ENCODE results near the gene NPM1.
A peak's percentile ranks its signal among the peaks of the same experiment; 100 is the strongest.
"Not testable (repeated sequence)": the region's sequence is repeated elsewhere in the genome, so short reads cannot be mapped to it uniquely, and the experiment has no call there.

The NPM1 gene, protein sequence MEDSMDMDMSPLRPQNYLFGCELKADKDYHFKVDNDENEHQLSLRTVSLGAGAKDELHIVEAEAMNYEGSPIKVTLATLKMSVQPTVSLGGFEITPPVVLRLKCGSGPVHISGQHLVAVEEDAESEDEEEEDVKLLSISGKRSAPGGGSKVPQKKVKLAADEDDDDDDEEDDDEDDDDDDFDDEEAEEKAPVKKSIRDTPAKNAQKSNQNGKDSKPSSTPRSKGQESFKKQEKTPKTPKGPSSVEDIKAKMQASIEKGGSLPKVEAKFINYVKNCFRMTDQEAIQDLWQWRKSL

DNA sequence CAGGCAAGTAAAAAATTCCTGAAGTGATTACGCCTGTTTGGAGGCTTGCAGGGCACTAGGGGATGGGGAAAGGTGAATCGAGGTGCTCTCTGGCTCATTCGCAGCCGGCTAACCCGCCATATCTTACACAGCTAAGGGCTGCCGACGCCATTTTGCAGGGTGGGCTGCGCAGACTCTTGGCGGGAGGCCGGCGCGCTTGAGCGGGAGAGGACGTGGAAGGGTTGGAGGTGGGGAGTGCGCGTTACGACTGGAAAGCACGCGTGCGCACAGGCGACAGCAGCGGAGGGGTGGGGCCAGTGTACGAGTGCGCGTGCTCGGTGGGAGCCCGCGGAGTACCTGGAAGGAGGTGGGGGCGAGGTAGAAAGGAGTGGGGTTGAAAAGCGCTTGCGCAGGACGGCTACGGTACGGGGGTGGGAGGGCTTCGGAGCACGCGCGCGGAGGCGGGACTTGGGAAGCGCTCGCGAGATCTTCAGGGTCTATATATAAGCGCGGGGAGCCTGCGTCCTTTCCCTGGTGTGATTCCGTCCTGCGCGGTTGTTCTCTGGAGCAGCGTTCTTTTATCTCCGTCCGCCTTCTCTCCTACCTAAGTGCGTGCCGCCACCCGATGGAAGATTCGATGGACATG is at the start of gene NPM1:
Gene NPM1 (plus strand): TSS at position 505 of the 625 bp plus-strand sequence. CDS start 100 bp downstream, at position 605.
- peak; percentile 95 to 97 for DNase-seq

DNA sequence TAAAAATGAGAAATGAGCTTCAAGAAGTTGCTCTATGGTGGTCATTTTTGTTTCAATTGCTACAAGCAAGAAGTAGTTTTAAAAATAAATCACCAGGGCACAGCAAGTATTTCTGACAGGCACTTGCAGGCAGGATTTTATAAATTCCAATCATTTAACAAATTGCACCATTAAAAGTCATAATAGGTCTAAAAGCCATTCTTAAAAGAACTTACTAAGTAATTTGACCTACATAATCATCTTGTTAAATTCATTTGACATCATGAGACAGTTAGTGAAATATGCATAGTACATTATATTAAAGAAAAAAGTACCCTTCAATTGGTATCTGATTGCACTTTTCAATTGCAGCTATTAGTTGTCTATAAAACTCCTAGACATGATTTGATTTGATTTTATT is 47.6 kb upstream of the NPM1 start:
- no peak for DNase-seq

DNA sequence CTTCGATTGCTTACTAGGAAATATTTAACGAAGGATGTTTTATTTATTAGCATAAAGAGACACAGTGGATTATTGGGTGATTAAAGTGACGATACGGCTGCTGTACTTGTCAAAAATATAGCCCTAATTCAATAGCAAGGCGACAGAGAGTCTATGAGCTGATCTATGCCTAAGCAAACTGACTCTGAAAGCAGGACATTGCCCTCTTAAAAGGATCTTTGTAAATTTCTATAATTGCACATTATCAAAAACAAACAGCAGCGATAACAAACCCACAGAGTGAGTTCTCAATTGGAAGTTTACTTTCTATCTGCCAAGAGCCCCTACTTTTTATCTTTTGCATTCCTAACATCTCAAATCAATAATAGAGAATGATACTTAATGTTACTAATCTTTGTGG is 47.2 kb upstream of the NPM1 start:
- no peak for DNase-seq

DNA sequence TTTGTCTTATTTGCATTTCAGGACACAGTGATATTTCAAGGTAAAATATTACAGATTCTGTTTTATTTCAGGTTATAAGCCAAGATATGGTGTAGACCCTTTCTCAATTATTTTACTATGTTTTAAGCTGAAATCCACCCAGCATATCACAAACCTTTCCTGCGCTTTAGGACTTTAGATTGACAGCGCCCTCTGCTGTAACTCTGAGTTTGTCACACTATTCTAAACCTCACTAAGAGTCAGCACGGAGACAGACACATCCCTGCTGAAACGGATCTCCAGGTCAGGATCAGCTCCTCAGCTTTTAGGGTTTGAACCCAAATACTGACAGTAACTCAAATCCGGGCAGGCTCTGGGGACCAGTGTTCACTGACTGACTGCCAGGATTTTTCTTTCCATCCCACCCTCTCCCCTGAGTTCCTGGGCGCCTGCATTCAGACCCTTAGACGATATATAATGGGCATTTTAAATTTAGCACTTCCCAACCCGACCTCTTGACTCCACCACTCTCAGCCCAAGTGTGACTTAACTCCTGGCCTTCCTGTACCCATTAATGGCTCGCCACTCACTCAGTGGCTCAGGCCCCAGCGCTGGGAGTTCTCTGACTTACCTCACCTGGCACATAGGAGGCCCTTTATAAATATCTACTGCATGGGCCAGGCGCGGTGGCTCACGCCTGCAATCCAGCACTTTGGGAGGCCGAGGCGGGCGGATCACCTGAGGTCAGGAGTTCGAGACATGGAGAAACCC is 45.1 kb upstream of the NPM1 start:
- DNase-seq: peak; percentile 46 to 55

DNA sequence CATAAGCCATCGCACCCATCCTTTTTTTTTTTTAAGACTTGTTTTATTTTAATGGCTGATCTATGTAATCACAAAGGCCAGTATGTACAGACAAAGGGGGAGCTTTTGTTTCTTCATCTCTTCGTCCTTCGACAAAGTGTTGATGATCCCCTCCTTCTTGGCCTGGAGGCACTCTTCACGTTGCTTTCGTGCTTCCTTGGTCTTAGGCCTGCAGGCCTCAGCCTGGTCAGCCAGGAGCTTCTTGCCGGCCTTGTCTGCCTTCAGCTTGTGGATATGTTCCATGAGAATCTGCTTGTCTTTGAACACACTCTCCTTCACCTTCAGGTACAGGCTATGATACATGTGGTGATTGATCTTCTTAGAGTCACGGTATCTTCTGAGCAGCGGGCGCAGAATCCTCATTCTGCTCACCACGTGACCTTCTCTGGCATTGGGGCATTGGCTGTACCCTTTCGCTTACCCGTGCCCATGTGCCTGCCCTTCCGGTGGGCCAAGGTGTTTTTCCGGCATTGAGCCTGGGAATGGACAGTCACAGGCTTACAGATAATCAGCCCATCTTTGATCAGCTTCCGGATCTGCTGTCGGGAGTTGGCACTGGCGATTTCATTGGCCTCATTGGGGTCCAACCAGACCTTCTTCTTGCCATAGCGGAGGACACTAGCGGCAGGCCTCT is 42.6 kb upstream of the NPM1 start:
- no peak for DNase-seq

DNA sequence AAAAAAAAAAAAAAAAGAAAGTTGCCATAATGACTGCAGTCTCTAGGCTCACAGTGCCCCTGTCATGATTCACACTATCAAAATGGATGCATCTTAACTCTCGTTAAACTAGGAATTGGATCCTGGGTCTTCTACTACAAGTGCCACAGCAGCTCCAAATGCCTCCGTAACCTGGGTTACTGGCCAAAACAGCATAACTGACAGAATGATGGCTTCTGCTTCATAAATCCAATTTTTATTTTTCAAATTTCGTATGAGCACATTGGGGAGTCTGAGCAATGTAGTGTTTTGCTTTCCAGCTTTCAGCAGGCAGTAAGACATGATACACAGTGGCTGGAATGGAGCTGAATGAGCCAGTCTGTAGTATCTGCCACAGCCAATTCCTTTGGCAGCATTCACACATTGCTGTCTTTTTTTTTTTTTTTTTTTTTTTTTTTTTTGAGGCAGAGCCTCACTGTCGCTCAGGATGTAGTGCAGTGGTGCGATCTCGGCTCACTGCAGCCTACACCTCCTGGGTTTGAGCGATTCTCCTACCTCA is 36.0 kb upstream of the NPM1 start:
- DNase-seq: no peak

DNA sequence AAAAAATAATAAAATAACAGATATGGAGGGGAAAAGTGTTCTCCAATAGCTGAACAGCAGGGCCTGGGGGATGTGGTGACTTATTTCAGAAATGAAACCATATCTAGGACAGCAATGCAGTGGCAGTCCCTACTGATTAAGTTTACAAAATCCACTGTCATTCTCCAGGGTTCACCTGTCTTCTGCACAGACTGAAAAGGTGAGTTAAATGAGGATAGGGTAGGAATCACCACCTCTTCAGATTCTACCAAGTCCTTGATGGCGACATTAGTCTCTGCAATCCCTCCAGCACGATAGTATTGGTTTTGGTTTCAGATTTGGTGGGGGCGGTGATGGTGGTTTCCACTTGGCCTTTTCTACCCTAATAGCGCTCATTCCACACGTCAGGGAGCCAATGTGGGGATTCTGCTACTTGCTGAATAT is 32.3 kb upstream of the NPM1 start:
- no peak for DNase-seq

DNA sequence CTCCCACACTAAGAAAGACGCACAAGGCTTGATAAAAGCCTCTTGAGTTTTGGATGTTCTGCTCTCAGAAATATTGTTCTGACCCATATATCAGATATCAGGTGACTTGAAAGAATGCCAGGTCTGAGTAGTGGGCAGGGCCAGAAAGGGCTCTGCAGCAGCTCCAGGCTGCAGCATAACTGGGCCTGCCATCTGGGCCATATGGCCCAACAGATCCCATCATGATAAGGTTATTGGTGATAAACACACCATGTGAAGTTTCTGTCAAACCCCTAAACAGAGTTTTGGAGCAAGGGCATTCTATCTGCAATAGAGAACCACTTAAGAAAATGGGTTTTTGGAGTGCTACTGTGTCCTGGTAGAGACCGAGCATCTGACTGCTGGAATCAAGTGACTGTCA is 29.8 kb upstream of the NPM1 start:
- DNase-seq: no peak

DNA sequence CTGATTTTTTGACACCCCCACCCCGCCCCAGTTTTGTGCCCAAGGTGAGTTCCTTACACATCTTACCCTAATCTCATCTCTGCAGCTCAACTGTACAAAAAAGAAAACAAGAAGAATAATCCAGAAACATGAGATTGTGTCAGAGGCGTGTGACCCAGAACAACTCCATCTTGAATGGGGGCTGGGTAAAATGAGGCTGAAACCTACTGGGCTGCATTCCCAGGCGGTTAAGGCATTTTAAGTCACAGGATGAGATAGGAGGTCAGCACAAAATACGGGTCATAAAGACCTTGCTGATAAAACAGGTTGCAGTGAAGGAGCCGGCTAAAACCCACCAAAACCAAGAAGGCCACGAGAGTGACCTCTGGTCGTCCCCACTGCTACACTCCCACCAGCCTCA is 26.5 kb upstream of the NPM1 start:
- DNase-seq: not testable (repeated sequence)

DNA sequence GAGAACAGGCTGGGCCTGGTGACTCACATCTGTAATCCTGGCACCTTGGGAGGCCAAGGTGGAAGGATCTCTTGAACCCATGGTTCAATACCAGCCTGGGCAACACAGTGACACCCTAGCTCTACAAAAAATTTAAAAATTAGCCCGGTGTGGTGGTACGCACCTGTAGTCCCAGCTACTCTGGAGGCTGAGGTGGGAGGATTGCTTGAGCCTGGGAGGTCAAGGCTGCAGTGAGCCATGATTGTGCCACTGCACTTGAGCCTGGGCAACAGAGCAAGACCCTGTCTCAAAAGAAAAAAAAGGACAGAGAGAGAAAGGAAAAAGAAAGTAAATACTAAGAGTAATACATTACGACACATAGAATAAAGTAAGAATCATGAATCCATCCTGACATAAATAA is 24.4 kb upstream of the NPM1 start:
- not testable (repeated sequence) for DNase-seq

DNA sequence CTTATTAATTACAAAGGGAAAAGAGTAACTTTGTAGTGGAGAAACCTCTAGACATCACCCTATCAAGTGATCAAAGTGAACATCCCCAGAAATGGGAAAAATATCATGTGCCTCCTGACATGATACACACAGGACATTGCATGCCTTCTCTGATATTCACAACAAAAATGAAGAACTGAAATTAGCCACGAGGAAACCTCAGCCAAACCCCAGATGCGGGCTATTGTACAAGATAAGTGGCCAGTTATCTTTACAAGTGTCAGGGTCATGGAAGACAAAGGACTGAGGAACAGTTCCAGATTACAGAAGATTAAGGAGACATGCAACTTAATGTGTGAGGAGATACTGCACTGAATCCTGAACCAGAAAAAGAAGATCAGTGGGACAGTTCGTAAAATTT is 23.8 kb upstream of the NPM1 start:
- no peak for DNase-seq

DNA sequence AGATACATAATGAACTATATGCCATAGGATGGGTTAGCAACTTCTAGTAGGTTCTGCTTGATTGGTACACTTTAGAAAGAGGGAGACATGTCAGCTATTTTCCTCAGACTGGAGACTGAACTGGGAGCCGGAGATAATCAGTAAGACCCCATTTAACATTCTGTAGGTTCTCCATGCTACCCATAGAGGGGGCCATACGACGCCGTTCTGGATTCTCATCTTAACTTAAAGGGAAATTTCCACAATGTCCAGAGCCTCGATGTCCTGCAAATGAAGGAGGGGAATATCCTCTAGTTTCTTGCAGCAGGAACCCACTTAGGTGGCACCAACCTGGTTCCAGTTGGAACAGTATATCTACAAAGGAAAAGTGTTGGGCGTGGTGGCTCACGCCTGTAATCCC is 22.3 kb upstream of the NPM1 start:
- DNase-seq: no peak

DNA sequence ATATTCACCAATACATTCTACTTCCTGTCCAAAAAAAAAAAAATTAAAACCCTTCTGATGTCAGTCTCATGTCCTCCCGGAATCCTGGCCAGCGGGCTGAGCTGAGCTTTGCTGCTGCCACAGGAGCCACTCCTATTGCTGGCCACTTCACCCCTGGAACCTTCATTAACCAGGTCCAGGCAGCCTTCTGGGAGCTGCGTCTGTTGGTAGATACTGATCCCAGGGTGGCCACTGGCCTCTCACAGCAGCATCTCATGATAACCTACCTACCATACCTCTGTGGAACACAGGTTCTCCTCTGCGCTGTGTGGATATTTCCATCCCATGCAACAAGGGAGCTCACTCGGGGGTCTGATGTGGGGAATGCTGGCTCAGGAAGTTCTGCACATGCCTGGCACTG is 21.0 kb upstream of the NPM1 start:
- no peak for DNase-seq

DNA sequence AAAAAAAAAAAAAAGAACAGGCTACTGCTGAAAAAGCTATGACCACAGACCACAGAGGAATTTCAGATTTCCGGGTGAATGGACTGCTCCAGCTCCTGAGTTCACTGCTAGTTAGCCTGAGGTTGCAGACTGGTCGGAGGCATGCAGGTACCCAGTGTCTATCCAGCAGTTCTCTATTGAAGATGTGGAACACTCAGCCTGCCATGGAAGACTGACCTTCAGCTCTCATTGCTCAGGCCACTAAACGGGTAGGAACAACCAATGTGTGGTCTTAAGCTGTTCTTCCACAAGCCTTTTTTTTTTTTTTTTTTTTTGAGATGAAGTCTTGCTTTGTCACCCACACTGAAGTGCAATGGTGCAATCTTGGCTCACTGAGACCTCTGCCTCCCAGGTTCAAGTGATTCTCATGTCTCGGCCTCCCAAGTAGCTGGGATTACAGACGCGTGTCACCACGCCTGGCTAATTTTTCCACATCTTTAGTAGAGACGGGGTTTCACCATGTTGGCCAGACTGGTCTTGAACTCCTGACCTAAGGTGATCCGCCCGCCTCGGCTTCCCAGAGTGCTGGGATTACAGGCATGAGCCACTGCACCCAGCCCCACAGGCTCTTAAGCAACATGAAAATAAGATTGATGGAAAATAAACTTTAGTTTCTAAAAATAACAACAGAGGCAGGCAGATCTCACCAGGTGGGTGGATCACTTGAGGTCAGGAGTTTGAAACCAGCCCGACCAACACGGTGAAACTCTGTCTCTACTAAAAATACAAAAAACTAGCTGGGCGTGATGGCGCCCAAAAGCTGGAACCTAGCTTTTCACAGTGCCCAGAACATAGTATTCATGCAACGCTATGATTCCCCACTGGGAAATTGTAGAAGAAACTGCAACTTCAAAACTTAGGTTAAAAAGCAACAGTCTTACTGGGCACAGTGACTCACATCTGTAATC is 20.0 kb upstream of the NPM1 start:
- DNase-seq: peak; percentile 12 to 48

DNA sequence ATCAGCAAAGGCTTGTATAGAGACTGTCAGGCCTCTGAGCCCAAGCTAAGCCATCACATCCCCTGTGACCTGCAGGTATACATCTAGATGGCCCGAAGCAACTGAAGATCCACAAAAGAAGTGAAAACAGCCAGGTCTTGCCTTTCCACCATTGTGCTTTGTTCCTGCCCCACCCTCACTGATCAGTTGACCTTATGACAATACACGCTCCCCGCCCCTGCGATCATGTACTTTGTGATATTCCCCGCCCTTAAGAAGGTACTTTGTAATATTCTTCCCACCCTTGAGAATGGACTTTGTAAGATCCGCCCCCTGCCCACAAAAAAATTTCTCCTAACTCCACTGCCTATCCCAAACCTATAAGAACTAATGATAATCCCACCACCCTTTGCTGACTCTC is 18.6 kb upstream of the NPM1 start:
- no peak for DNase-seq

DNA sequence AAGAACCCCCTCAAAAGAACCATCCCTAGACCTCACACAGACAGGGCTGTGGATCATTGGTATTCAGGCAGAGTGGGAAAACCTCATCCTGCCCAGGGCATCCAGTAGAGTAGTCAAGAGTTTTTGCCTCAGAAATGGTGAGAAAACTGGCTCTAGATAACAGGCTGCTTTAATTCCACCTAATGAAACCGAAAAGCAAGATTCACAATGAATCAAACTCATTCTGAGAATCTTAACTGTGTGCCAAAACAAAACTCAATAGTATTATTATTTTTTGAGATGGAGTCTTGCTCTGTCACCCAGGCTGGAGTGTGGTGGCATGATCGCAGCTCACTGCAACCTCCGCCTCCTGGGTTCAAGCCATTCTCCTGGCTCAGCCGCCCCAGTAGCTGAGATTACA is 17.8 kb upstream of the NPM1 start:
- no peak for DNase-seq

DNA sequence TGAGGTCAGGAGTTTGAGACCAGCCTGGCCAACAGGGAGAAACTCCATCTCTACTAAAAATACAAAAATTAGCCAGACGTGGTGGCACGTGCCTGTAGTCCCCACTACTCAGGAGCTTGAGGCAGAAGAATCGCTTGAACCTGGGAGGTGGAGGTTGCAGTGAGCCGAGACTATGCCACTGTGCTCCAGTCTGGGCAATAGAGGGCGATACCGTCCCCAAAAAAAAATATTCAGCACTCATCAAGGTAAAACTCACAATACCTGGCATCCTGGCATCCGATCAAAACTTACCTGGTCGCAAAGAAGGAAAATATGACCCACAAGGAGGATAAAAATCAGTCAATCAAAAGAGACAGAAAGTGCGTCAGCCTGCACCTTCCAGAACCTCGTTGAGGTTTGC is 16.8 kb upstream of the NPM1 start:
- not testable (repeated sequence) for DNase-seq

DNA sequence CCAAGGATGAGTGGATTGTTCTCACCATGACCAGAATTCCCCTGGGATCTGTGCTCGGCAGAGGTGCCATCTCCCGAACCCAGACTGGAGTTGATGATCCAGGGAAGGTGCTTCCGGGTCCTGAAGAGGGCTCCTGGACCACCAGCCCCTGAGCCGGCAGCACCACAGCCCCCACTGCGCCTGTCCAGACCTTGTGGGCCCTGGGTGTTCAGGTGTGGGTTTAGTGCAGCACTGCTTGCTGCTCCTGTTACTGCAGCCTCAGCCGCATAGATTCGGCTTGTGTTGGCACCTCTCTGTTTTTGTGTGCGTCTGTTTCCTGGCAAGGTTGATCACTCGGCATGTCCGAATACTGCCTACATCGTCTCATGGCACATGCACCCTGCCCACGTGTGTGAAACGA is 16.3 kb upstream of the NPM1 start:
- no peak for DNase-seq

DNA sequence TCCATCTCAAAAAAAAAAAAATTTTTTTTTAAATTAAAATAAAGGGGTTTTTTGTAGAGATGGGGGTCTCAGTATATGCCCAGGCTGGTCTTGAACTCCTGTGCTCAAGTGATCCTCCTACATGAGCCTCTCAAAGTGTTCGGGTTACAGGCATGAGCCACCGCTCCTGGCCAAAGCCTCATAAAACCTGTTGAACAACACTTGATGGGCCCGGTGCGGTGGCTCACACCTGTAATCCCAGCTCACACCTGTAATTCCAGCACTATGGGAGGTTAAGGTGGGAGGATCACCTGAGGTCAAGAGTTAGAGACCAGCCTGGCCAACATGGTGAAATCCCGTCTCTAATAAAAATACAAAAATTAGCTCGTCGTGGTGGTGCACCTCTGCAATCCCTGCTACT is 7.7 kb upstream of the NPM1 start:
- no peak for DNase-seq

DNA sequence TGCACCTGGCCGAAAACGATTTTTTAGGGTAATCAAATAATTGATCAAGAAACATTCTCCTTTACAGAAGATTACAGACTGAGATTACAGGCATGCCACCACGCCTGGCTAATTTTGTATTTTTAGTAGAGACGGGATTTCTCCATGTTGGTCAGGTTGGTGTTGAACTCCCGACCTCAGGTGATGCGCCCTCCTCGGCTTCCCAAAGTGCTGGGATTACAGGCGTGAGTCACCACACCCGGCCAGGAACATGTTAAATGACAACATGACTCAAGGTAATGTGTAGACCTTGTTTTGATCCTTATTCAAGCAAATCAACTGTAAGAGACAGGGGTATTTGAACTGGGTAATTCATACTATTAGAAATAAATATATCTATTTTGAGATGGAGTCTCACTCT is 3.2 kb upstream of the NPM1 start:
- DNase-seq: not testable (repeated sequence)

DNA sequence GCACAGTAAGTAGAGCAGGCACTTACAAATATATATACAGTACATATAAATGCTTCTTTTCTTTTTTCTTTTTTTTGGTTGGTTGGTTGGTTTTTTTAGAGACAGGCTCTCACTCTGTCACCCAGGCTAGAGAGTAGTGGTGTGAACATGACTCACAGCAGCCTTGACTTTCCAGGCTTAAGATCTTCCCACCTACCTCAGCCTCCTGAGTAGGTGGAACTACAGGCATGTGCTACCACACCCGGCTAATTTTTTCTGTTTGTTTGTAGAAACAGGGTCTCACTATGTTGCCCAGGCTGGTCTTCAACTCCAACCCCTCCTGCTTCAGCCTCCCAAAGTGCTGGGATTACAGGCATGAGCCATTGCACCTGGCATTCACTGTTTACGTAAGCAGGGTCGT is 2.6 kb upstream of the NPM1 start:
- not testable (repeated sequence) for DNase-seq
